ENCODE data around the gene CNTNAP2.

Gene CNTNAP2

GRCh38 chr7:147406521-147407135, 1290.0 kb downstream of the CNTNAP2 start:
- DNase-seq (ENCODE audit: low spot score): no peak

- no peak for DNase-seq (ENCODE audit: low spot score)
Observed at GRCh38 chr7:147411096-147411495, 1294.5 kb downstream of the CNTNAP2 start.

GRCh38 chr7:147412109-147412508, 1295.5 kb downstream of the CNTNAP2 start:
- DNase-seq (ENCODE audit: low spot score): no peak

GRCh38 chr7:147412782-147413556, 1296.4 kb downstream of the CNTNAP2 start:
- DNase-seq (ENCODE audit: low spot score): no peak

GRCh38 chr7:147413557-147413870, 1296.9 kb downstream of the CNTNAP2 start:
- no peak for DNase-seq (ENCODE audit: low spot score)

- DNase-seq (ENCODE audit: low spot score): no peak
Observed at GRCh38 chr7:147415991-147416390, 1299.4 kb downstream of the CNTNAP2 start.

- no peak for DNase-seq (ENCODE audit: low spot score)
Observed at GRCh38 chr7:147418966-147419365, 1302.4 kb downstream of the CNTNAP2 start.

- no peak for DNase-seq (ENCODE audit: low spot score)
Observed at GRCh38 chr7:147423875-147424274, 1307.3 kb downstream of the CNTNAP2 start.

GRCh38 chr7:147428075-147428474, 1311.5 kb downstream of the CNTNAP2 start:
- no peak for DNase-seq (ENCODE audit: low spot score)

- no peak for DNase-seq (ENCODE audit: low spot score)
Observed at GRCh38 chr7:147429961-147430360, 1313.4 kb downstream of the CNTNAP2 start.

- DNase-seq (ENCODE audit: low spot score): peak; percentile 34
Observed at GRCh38 chr7:147432079-147432478, 1315.5 kb downstream of the CNTNAP2 start.

GRCh38 chr7:147432576-147432975, 1316.0 kb downstream of the CNTNAP2 start:
- no peak for DNase-seq (ENCODE audit: low spot score)

GRCh38 chr7:147436718-147437117, 1320.1 kb downstream of the CNTNAP2 start:
- no peak for DNase-seq (ENCODE audit: low spot score)

- no peak for DNase-seq (ENCODE audit: low spot score)
Observed at GRCh38 chr7:147438216-147438615, 1321.6 kb downstream of the CNTNAP2 start.

- no peak for DNase-seq (ENCODE audit: low spot score)
Observed at GRCh38 chr7:147443942-147444341, 1327.3 kb downstream of the CNTNAP2 start.

- DNase-seq (ENCODE audit: low spot score): no peak
Observed at GRCh38 chr7:147452816-147453215, 1336.2 kb downstream of the CNTNAP2 start.

- no peak for DNase-seq (ENCODE audit: low spot score)
Observed at GRCh38 chr7:147465223-147465622, 1348.6 kb downstream of the CNTNAP2 start.

- no peak for DNase-seq (ENCODE audit: low spot score)
Observed at GRCh38 chr7:147472556-147472955, 1356.0 kb downstream of the CNTNAP2 start.

- DNase-seq (ENCODE audit: low spot score): no peak
Observed at GRCh38 chr7:147474862-147475261, 1358.3 kb downstream of the CNTNAP2 start.

GRCh38 chr7:147477526-147477925, 1360.9 kb downstream of the CNTNAP2 start:
- no peak for DNase-seq (ENCODE audit: low spot score)

- DNase-seq (ENCODE audit: low spot score): no peak
Observed at GRCh38 chr7:147478796-147479195, 1362.2 kb downstream of the CNTNAP2 start.

GRCh38 chr7:147483634-147484292, 1367.2 kb downstream of the CNTNAP2 start:
- no peak for DNase-seq (ENCODE audit: low spot score)

- no peak for DNase-seq (ENCODE audit: low spot score)
Observed at GRCh38 chr7:147485660-147486210, 1369.1 kb downstream of the CNTNAP2 start.

All from NAMALWA (cell line).